NCI-H2081 treated with DMSO at 0.1 percent for 48 hours (cell line): ENCODE measurements around the gene CA6.
"Not testable (repeated sequence)": the region's sequence is repeated elsewhere in the genome, so short reads cannot be mapped to it uniquely, and the experiment has no call there.

Experiments
- DNase-seq: peaks from one replicate; lab custom pipeline; 2025; lab: John Stamatoyannopoulos, UW

Gene CA6

DNA sequence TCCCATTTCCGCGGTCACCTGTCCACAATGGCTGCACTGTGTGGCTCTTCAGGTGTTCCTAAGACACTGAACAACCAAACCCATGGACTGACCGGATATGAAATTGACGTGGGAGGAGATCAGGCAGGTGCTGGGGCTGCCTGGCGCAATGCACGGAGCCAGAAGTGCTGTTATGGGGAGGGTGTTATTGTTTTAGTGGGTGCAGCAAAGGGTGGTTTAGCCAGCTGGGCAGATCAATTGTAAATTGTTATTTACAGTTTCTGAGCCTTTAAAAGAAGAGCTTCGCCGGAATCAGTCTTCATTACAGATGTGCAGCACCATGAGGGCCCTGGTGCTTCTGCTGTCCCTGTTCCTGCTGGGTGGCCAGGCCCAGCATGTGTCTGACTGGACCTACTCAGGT is at the start of gene CA6:
TSS of gene CA6 (plus strand) at position 301 of the 400 bp plus-strand sequence. CDS start at position 320, 19 bp downstream.
- DNase-seq = no peak

DNA sequence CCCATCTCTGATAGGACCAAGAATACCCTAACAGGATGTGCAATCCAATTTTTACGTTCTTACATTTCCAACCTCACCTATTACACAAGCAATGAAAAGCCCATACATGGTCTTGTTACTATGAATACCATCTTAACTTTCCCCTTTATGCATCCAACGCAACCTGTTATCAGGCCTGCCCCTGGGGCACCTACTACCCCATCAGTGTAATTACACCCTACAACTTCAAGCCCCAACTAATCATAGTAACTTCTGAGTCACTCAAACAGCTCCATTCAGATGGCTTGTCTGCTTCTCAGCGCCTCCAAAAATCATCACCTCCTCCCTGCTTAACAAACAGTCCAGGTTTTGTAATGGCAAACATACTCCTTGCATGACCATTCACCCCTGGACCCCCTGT is 48.9 kb upstream of the CA6 start:
- not testable (repeated sequence) for DNase-seq

DNA sequence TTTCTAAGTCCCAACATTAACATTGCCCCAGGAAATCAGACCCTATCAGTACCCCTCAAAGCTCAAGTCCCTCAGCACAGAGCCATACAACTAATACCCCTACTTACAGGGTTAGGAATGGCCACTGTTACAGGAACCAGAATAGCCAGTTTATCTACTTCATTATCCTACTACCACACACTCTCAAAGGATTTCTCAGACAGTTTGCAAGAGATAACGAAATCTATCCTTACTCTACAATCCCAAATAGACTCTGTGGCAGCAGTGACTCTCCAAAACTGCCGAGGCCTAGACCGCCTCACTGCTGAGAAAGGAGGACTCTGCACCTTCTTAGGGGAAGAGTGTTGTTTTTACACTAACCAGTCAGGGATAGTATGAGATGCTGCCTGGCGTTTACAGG is 48.2 kb upstream of the CA6 start:
- DNase-seq = not testable (repeated sequence)

DNA sequence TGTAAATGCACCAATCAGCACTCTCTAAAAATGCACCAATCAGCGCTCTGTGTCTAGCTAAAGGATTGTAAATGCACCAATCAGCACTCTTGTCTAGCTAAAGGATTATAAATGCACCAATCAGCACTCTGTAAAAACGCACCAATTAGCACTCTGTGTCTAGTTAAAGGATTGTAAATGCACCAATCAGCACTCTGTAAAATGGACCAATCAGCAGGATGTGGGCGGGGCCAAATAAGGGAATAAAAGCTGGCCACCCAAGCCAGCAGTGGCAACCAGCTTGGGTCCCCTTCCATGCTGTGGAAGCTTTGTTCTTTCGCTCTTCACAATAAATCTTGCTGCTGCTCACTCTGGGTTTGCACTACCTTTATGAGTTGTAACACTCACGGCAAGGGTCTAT is 47.2 kb upstream of the CA6 start:
- DNase-seq = not testable (repeated sequence)

DNA sequence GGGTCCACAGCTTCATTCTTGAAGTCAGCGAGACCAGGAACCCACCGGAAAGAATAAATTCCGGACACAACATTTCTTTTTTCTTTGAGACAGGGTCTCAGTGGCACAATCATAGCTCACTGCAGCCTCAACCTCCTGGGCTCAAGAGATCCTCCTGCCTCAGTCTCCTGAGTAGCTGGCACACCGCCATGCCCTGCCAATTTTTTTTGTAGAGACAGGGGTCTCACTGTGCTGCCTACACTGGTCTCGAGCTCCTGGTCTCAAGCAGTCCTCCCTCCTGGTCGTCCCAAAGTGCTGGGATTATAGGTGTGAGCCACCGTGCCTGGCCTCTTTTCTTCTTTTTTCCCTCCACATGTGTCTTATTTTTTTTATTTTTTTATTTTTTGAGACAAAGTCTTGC is 46.6 kb upstream of the CA6 start:
- no peak for DNase-seq

DNA sequence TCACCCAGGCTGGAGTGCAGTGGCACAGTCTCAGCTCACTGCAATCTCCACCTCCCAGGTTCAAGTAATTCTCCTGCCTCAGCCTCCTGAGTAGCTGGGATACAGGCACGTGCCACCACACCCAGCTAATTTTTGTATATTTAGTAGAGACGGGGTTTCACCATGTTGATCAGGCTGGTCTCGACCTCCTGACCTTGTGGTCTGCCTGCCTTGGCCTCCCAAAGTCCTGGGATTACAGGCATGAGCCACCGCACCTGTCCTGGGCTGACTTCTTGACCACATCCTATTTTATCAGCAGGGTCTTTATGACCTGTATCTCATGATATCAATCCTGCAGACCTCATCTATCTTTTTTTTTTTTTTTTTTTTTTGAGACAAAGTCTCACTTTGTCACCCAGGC is 45.0 kb upstream of the CA6 start:
- DNase-seq = not testable (repeated sequence)

DNA sequence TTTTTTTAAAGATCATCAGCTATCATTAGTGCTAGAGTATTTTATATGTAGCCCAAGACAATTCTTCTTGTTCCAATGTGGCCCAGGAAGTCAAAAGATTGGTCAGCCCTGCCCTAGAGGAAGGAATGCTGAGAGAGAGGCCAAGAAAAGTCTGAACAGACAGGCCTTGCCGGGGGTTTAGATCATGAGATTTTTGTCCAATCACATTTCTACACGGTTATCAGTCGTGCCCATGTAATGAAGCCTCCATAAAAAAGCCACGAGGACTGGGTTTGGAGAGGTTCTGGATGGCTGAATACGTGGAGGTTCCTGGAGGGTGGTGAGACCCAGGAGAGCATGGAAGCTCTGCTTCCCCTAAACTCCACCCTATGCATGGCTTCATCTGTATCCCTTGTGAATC is 42.9 kb upstream of the CA6 start:
- no peak for DNase-seq

DNA sequence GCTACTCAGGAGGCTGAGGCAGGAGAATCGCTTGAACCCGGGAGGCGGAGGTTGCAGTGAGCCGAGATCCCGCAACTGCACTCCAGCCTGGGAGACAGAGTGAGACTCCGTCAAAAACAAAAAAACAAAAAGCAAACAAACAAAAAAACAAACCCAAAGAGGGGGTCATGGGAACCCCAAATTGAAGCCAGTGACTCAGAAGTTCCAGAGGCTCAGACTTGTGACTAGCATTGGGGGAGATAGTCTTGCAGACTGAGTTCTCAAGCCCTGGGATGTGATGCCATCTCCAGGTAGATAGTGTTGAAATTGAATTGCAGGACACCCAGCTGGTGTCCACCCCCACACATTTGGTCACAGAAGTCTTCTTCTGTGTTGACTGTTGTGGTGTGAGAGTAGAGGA is 42.3 kb upstream of the CA6 start:
- DNase-seq = no peak

DNA sequence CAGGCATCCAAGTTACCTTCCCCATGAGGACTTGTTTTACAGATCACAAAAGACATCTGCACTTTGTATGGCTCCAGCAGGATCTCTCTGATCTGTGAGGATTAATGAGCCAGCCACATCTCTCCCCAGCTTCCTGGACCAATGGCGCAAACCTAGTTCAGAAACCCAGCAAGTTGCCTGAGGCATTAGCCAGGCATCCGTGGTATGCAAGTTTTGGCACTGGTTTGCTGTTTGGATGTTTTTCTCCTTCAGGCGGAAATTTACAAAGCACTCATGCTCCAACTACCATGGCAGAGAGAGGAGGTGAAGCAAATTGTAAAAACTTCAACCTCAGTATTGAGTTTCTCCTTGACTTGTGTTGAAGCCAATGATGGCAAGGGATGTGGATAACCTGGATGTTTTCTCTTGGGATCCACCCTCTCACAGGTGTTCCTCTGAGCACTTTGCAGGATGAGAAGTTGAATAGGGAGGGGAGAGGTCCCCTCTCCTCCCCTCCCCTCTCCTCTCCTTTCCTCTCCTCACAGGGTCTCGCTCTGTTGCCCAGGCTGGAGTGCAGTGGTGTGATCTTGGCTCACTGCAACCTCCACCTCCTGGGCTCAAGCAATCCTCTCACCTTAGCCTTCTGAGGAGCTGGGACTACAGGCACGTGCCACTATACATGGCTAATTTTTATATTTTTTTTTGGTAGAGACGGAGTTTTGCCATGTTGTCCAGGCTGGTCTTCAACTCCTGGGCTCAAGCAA is 41.6 kb upstream of the CA6 start:
- no peak for DNase-seq

DNA sequence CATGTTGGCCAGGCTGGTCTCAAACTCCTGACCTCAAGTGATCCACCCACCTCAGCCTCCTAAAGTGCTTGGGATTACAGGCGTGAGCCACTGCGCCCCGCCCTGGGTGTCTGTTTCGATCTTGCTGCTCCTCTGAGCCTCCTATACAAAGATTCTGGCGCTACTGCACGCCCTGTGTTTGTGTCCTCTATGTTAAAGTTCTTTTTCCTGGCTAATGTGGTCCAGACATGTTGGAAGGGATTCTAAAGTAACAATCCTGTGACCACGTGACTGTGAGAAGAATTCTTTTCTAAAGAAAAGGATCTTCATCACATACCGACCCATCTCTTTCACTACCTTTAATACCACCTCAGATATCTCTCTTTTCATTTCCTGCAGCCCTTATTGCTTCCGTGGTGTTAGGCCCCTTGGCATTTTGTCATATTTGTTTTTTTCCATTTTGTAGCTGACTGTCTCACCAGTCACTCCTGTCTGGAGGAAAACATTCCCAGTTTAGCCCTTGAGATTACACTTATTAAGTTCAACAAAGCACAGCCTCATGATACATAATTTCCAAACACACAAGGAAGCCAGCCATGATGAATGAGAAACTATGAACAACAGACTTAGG is 40.0 kb upstream of the CA6 start:
- DNase-seq = no peak

DNA sequence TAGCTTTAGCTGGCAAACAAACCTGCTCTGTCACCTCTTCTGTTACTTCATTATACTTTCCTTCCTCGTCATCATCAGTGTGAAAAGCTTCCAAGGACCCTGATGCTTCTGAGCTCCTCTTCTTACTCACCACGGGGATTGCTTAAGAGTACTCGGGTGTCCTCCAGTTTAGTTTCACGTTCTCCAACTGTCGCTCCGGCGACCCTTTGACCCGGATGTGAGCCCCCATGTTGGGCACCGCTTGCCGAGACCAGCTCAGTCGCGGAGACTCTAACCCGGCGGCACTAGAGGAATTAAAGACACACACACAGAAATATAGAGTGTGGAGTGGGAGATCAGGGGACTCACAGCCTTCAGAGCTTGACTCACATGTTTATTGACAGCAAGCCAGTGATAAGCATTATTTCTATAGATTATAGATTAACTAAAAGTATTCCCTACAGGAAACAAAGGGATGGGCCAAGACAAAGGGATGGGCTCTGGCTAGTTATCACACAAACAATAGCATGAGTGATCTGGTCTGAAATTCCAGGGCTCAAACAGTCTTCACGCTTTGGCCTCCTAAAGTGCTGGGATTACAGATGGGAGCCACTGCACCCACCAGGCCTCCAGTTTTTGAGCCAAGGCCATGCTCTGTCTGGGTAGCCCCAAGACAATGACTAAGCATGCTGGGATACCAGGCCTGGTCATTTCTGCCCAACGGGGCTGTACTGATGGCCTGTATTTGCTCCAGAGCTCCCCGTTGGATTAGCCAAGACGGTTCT is 37.1 kb upstream of the CA6 start:
- no peak for DNase-seq

DNA sequence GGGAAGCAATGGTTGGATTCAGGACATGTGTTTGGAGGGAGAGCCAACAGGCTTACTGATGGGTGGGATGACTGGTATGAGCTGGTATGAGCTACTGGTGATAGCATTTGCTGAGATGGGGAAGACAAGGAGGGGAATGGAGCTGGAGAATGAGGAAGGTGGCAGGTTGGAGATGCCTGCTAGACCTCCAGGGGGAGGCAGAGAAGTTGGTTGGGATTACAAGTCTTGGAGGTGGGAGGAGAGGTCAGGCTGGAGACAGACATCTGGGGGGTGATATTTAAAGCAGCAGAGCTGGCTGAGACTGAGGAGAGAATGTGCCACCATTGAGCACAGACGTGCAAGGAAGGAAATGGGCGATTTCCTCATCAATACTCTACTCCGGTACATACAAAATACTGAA is 35.3 kb upstream of the CA6 start:
- DNase-seq = no peak

DNA sequence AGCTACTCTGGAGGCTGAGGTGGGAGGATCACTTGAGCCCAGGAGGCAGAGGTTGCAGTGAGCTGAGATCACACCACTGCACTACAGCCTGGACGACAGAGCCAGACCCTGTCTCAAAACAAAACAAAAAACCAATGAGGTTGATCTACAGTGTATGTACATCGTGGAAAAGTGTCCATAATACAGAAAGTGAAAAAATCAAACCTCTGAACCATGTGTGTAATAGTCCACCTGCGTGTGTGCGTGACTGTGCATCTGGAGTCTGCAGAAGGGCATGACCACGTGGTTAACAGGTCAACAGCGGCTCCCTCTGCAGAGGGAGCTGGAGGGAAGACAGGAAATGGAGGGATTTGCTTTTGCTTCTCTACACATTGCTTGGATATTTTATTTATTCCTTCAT is 34.8 kb upstream of the CA6 start:
- no peak for DNase-seq

DNA sequence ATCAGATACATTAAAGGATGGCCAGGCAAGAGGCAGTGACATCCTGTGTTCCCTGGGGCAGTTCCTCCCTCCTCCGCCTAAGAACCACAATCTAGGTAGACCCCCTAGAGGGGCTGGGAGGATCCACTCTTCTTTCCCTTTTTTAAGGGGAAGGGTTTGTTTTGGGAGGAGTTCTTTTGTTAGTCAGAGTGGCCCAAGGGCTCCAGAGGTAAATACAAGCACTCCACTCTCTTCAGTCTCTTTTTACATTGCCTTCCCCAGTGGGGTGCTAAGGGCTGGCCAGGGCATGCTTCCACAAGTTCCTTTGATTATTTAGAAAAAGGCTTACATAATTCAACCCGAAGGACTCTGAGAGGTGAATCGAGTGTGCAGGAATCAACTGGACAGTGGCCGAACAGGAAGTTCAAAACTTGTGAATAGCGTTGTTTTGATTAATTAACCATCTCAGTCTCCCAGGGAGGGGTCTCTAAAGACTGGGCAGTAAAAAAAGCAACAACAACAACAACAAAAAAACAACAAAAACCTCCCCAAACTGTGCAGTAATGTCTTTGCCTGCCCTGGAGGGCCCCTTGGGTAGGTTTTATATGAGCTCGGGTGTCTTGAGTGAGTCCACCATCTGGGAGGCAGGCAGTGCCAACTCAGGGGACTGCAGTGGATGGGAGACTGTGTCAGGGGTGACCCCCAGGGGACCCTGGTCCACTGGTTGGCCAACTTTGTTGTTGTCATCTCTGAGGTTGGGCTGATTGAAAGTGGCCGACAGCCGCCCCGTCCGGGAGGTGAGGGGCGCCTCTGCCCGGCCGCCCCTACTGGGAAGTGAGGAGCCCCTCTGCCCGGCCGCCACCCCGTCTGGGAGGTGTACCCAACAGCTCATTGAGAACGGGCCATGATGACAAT is 34.0 kb upstream of the CA6 start:
- no peak for DNase-seq

DNA sequence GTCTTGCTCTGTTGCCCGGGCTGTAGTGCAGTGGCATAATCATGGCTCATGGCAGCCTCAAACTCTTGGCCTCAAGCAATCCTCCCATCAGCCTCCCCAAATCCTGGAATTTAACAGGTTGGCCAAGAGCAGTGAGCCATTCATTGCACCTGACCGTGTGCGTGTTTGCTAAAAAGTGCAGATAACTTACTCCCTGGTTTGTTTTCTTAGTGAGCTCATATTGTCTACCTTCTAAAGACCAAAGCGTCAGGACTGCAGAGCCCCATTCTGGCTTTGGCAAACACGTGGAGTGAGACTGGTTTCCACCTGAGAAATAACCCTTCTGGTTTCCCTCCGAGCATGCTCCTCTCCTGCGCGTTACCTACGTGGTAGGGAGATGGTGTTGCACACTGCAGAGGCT is 32.2 kb upstream of the CA6 start:
- DNase-seq = no peak

DNA sequence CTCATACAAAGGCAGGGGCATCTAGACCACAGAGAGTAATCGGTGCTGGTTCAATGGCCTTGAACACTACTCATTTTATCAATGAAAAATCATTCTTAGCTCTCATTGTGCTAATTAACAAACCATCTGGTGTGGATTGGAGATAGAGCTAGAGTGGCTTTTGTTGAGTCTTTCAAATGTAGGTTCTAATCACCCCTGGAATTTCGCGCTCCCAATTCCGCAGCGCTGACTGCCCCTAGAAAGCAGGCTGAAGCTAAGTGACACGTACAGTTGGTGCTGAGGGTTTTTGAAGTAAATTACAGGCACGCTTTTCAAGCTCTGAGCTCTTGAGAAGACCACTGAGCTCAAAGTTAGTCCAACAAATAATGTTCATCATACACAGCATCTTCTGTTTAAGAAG is 31.2 kb upstream of the CA6 start:
- no peak for DNase-seq

DNA sequence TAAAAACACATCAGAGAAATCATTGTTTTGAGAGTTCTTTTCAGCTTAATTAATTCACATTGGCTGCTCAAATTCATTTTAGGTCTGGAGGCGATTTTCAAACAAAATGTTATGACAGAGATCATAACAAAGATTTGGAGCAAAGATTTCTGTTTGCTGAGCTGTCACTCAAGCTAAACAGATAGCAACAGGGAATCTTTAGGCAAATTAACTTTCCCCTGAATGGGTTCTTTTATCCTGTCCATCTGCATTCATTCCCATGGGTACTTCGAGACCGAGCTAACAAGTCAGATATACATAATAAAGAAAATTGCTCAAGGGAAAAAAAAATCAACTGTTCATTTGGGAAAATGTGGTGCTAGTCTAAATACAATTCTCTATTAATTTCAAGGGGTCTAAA is 30.2 kb upstream of the CA6 start:
- DNase-seq = no peak

DNA sequence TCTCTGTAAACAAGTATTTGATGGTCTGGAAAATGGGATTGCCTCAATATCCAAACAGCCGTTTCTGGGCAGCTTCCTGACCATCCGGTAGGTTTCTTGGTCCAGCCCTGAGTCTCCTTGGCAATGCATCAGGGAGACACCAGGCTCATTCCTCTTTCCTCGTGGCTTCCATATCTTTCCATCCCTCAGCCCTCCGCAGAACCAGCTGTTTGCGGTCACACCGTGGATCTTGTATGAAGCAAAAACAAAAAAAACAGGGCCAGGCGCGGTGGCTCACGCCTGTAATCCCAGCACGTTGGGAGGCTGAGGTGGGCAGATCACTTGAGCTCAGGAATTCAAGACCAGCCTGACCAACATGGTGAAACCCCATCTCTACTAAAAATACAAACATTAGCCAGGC is 28.1 kb upstream of the CA6 start:
- not testable (repeated sequence) for DNase-seq

DNA sequence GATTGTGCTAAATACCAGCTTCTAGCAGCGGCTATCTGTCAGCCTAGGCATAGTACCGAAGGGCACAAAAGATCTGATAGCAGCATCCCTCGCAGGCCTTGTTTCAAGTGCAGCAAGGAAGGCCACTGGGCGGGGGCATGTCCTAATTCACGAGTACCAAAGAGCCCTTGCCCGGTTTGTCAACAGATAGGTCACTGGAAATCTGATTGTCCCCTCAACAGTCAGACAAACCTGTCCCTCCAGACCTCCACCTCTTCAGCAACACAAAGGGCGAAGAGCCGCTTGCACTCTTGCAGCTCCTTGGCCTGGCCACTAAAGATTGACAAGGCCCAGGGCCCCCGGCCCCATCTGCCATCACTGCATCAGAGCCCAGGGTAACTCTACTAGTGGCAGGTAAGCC is 22.7 kb upstream of the CA6 start:
- no peak for DNase-seq

DNA sequence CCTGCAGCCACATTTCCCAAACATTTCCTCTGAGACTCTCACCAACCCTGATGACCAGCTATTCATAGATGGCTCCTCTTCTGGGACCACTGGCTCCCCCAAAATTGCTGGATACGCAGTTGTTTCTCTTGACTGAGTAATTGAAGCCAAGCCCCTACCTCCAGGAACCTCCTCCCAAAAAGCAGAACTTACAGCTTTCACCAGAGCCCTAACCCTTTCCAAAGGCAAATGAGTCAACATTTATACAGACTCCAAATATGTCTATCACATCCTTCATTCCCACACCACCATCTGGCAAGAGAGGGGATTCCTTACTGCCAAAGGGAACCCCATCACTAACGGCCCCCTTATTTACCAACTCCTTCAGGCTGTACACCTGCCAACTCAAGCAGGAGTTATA is 20.3 kb upstream of the CA6 start:
- no peak for DNase-seq

DNA sequence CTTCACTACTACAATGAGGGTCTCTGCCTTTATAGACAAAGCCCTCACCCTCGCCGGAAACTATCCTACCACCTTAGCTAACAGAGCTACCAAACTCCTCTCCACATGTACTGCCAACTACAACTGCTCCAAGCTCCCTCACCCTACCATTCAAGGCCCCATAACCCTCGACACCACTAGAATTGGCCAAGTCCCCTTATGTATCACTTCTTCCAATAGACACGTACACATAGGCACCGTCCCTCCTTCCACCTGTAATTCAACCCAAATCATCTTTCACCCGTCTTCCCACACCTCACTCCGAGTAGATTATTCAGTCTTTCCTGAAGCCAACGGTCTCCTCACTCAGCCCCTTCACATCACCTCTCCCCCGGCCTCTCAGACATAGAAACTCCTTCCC is 19.7 kb upstream of the CA6 start:
- DNase-seq = no peak
